D721Med (cell line): ENCODE measurements around the gene WSCD2.

Experiments
- DNase-seq: peaks from one replicate; pipeline ENCODE4 v3.0.0; 2011; ENCODE audit warnings: low spot score; ENCODE audit not compliant: insufficient read length
- FAIRE-seq: peaks from 2 replicates; lab custom pipeline; 2011; peaks lifted over from hg19 to GRCh38; lab: Jason Lieb, UNC
- TF ChIP-seq, protein P1 (sequence below): IDR thresholded peaks from 2 replicates; pipeline ENCODE4 v1.5.1; 2012; ENCODE audit warnings: mild to moderate bottlenecking, control low read depth; ENCODE audit not compliant: insufficient read depth; ENCODE audit errors: missing control alignments

Gene WSCD2

DNA sequence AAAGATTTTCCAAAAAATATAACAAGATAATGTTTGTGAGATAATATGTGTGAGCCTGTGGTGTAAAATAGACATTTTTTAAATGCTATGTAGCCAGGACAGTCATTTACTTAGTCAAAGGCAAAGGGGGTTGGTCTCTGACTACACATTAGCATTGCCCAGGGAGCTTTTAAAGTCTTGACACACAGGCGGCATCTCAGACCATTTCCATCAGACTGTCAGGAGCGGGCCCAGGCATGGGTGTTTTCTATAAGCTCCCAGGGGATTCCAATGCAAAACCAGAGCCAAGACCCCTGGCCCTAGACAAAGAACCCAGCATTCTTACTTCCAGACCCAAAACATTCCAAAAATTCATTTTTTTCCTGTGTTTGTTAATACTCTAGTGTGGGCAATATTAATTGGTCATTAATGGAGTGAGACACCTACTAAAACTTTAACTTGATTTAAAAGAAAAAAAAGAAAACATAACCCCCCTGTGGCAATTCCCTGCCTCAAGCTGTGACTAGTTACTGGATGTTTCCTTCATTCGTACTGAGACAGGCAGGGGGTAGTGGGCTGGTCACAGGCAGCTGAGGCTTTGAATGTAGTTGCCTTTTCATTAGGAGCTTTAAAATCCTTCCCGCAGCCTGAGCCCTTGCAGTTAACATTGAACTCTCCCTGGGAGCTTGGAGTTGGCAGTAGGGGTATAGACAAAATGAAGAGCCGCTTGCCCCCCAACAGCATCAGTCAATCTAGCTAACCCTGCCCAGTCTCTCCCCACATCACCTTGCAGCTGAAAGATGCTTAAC, 106.3 kb downstream of the WSCD2 start:
- TF ChIP-seq, protein P1, sequence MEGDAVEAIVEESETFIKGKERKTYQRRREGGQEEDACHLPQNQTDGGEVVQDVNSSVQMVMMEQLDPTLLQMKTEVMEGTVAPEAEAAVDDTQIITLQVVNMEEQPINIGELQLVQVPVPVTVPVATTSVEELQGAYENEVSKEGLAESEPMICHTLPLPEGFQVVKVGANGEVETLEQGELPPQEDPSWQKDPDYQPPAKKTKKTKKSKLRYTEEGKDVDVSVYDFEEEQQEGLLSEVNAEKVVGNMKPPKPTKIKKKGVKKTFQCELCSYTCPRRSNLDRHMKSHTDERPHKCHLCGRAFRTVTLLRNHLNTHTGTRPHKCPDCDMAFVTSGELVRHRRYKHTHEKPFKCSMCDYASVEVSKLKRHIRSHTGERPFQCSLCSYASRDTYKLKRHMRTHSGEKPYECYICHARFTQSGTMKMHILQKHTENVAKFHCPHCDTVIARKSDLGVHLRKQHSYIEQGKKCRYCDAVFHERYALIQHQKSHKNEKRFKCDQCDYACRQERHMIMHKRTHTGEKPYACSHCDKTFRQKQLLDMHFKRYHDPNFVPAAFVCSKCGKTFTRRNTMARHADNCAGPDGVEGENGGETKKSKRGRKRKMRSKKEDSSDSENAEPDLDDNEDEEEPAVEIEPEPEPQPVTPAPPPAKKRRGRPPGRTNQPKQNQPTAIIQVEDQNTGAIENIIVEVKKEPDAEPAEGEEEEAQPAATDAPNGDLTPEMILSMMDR, result no peak
- FAIRE-seq, result no peak
- no peak for DNase-seq

DNA sequence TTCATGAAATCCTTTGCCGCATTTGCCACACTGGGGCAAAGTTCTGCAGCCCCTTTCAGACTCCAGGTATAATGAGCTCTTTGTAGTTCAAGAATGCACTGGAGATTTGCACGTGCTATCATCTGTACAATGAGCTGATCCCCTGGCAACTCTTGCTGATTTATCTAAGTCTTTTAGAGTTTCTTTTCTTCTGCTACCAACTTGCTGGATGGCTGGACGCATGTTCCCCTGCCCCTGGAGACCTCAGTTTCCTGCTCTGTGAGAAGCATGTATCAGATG, 106.8 kb downstream of the WSCD2 start:
- FAIRE-seq (no peak), DNase-seq (no peak)
- TF ChIP-seq, protein P1, result no peak

DNA sequence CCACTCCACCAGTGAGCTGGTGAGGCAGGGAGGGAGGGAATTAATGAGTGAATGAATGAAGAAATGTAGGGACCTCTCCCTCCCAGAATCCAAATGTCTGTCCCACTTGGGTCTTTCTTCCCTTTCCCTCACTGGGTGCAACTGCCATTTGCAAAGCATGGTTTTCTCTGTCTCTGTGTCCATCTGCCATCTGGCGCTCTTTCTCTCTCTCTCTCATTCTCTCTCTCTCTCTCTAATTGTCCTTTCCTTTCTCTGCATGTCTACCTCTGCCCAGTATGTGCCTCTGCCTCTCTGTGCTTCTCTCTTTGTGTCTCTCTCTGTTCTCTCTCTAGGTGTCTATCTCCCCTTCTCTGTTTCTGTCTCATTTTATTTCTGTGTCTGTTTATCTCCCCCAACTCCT, 107.3 kb downstream of the WSCD2 start:
- TF ChIP-seq, protein P1, result no peak
- no peak for FAIRE-seq
- no peak for DNase-seq

DNA sequence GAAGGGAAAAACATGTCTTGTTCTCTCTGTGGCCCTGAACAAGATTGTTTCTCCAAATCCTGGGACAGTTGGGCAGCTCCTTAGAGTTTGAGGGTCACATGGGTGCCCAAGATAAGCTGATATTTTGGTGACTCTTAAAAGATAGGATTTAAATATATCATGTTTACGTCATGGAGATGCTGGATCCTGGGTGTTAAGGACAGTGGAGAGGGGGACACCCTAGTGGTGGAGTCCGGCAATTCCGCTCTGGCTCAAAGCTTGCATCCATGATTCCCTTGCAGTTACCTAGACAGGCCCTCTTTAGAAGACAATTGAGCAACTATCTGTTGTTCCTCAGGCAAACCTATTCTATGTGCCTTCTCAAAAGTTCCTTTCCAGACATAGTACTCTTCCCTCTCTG, 108.2 kb downstream of the WSCD2 start:
- TF ChIP-seq, protein P1, result peak; percentile 16
- no peak for FAIRE-seq

DNA sequence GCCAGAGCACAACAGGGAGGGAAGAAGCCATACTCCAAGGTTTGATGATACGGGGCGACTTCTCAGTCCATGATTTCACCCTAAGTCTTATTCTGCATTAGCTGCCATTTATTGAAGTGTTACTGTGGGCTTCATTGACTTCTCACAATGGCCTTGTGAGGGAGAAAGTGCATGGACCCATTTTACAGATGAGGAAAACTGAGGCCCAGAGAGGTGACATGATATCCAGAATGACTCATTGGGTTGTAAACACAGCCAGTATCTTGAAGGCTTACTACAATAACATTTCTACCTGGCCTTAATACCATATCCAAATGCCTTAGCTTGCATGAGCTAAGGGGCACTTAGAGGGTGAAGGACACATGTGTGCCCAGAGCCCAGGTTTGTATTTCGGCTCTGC, 109.4 kb downstream of the WSCD2 start:
- DNase-seq (no peak), FAIRE-seq (no peak)
- TF ChIP-seq, protein P1, result no peak

More for the DNA sequence above, 108.2 kb downstream of the WSCD2 start:
- DNase-seq, result no peak

DNA sequence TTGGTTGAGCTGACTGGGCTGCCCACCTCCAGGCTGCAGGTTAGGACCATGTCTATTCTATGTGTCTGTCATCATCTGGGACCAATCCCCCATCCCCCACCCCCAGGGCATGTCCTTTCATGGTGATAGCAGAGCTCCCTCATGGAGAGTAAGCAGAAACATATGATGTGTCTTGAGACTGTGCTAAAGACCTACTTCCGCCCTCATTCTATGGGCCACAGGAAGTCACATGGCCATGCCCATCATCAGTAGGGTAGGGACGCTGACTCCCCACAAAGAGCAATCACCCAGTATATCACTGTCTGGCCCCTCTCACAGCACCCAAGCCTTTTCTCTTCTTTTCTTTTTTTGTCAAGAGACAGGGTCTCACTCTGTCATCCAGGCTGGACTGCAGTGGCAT, 110.3 kb downstream of the WSCD2 start:
- TF ChIP-seq, protein P1, result no peak
- no peak for FAIRE-seq
- no peak for DNase-seq

DNA sequence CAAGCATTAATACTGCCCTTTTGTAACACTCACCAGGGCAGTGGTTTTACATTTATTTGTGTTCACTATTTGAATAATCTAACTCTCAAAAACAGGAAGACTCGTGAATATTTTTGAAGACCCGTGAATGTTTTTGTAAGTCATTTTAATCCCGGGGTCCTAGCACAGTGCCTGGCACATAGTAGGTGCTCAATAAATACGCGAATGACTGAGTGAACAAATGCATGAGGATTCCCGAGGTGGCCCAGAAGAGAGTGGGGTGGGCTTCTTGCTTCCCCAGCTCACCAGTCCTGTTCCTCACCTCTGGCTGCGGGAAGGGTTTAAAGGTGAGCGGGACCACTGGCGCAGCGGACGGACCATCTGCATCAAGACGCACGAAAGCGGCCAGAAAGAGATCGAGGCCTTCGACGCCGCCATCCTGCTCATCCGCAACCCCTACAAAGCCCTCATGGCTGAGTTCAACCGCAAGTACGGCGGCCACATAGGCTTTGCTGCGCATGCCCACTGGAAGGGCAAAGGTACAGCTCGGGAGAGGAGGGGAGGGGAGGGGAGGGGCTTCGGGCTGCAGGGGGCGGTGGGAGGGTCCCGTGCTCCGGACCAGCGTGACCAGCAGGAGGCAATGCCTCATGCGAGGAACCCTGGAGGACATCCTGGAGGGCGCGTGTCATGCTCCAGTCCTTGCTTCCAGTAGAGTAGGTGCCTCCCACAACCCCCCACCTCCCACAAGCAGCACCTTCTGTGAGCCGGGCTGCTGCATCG, 111.1 kb downstream of the WSCD2 start:
- DNase-seq (no peak), FAIRE-seq (no peak)
- TF ChIP-seq, protein P1, result no peak
